ENCODE results near the gene PSMD8.

Gene PSMD8

DNA sequence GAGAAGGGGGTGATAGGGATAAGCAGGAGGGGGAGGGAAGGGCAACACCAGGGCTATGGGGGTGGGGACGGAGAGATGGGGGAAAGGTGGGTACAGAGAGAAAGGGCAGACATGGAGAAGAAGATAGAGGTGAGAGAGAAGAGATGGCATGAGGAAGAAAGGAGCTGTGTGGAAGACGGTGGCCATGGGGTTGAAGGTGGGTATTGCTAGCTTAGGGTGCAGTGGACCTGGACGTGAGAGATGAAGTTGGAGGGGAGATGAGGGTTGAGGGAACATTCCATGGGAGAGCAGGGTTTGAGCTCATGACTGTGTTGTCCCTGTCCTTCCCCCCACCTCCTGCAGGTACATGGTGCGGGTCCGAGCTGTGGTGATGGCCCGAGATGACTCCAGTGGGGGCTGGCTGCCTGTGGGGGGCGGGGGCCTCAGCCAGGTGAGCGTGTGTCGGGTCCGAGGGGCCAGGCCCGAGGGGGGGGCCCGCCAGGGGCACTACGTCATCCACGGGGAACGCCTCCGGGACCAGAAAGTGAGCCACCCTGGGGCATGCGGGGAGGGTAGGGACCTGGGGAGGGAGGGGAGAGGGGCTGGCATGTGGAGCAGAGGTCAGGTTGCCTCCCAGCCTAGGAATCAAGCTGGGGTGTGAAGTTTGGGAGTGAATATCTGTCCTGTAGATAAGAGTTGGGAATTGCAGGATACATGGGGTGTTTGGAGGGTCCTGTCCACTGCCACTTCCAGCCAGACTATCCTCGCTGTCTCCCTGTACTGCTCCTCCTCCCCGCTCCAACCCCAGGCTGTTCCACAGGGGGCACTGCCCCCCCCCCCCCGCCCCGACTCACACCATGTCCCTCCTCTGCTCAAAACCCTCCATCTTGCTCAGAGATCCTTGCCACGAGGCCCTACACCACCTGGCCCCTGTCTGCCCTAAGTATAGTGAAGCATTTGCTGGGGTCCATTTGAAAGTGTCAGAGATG is 15.9 kb downstream of the PSMD8 start:
- Histone ChIP-seq H3K27me3 (ENCODE audit: control insufficient read depth in 5 of 5, insufficient read depth in 4 of 5, low read length in 5 of 5) (peaks cover 6 to 22% (median 14%) of the 10 kb centered on the region in 5 donors), H3K4me1 (ENCODE audit: control insufficient read depth in 5 of 5, insufficient read depth in 5 of 5, low read length in 5 of 5) (peaks cover 0 to 39% (median 36%) of the 10 kb centered on the region in 5 donors), H3K4me3 (ENCODE audit: low read depth in 1 of 5, low read length in 5 of 5) (no peak overlapping the region)

DNA sequence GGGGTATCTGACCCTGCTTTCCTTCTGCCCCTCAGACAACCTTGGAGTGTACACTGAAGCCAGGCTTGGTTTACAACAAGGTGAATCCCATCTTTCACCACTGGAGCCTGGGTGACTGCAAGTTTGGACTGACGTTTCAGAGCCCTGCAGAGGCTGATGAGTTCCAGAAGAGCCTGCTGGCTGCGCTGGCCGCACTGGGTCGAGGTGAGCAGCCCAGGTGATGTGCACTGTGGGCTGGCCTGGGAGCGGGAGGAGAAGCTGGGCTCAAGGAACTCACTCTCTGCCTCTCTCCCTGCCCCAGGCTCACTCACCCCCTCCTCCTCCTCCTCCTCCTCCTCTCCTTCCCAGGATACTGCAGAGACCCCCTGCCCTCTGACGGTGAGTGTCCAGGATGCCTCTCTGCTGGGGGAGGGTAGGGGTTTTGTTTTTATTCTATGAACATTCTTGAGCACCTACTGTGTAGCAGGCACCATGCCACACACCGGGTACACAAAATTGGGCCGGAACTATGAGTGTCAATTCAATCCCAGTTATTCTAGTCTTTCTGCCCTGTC is 17.6 kb downstream of the PSMD8 start:
- Histone ChIP-seq H3K36me3 (ENCODE audit: control insufficient read depth in 5 of 5, insufficient read depth in 5 of 5, low read length in 5 of 5) (no peaks in the 10 kb centered on the region), H3K9ac (ENCODE audit: low read length in 5 of 5) (no peak overlapping the region), H3K4me1 (ENCODE audit: control insufficient read depth in 5 of 5, insufficient read depth in 5 of 5, low read length in 5 of 5) (peaks cover 0 to 26% (median 22%) of the 10 kb centered on the region in 5 donors), H3K27me3 (ENCODE audit: control insufficient read depth in 5 of 5, insufficient read depth in 4 of 5, low read length in 5 of 5) (peaks cover 9 to 36% (median 24%) of the 10 kb centered on the region in 5 donors), H3K9me3 (ENCODE audit: control insufficient read depth in 5 of 5, low read length in 5 of 5) (no peaks in the 10 kb centered on the region), H3K4me3 (ENCODE audit: low read depth in 1 of 5, low read length in 5 of 5) (no peak overlapping the region), H3K27ac (ENCODE audit: low read depth, low read length) (no peak overlapping the region)

More for the DNA sequence above, 15.9 kb downstream of the PSMD8 start:
- no peak overlapping the region for H3K9ac ChIP-seq (ENCODE audit: low read length in 5 of 5)
- peaks cover 0 to 1% (median 0%) of the 10 kb centered on the region in 5 donors for H3K36me3 ChIP-seq (ENCODE audit: control insufficient read depth in 5 of 5, insufficient read depth in 5 of 5, low read length in 5 of 5)
- no peaks in the 10 kb centered on the region for H3K9me3 ChIP-seq (ENCODE audit: control insufficient read depth in 5 of 5, low read length in 5 of 5)
- no peak overlapping the region for H3K27ac ChIP-seq (ENCODE audit: low read depth, low read length)

DNA sequence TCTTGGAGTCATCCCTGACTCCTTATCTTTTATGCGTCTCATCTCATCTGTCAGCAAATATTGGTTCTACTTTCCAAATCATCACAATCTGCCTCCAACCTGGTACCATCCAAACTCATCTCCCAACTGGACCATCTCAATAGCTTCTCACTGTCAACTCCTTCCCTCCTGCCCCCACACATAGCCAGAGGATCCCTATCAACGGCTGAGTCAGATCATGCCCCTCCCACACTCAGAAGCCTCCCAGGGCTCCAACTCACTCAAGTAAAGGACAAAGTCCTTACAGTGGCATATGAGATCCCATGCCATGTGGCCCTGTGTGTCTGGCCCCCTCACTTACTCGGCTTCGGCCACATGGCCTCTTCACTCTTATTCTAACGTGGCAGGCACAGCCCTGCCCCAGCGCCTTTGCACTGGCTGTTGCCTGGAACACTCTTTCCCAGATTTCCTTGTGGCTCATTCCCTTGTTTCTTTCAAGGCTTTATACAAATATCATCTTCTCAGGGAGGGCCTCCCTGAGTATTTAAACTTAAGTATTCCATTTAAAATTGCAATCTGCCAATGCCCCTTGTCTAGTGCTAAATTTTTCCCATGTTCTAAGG is 18.4 kb downstream of the PSMD8 start:
- Histone ChIP-seq H3K27me3 (ENCODE audit: control insufficient read depth in 5 of 5, insufficient read depth in 4 of 5, low read length in 5 of 5) (peaks cover 11 to 40% (median 31%) of the 10 kb centered on the region in 5 donors), H3K27ac (ENCODE audit: low read depth, low read length) (no peak overlapping the region), H3K36me3 (ENCODE audit: control insufficient read depth in 5 of 5, insufficient read depth in 5 of 5, low read length in 5 of 5) (no peaks in the 10 kb centered on the region), H3K4me3 (ENCODE audit: low read depth in 1 of 5, low read length in 5 of 5) (no peak overlapping the region), H3K4me1 (ENCODE audit: control insufficient read depth in 5 of 5, insufficient read depth in 5 of 5, low read length in 5 of 5) (peaks cover 0 to 17% (median 14%) of the 10 kb centered on the region in 5 donors), H3K9me3 (ENCODE audit: control insufficient read depth in 5 of 5, low read length in 5 of 5) (no peaks in the 10 kb centered on the region), H3K9ac (ENCODE audit: low read length in 5 of 5) (no peak overlapping the region)

DNA sequence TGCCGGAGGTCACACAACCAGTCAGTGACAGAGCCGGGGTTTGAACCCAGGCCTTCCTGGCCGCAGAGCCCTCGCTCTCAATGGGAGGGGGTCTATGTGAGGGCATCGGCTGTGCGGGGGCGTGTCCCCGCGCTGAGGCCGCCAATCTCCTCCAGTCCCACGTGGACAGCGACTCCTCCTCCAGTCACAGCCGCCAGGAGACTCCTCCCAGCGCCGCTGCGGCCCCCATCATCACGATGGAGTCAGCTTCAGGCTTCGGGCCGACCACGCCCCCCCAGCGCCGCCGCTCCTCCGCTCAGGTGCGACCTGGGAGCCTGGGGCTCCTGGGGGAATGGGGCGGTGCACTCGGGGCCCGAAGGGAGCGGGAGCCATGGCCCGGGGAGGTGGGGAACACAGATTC is 20.1 kb downstream of the PSMD8 start:
- Histone ChIP-seq H3K9me3 (ENCODE audit: control insufficient read depth in 5 of 5, low read length in 5 of 5) (no peaks in the 10 kb centered on the region), H3K4me1 (ENCODE audit: control insufficient read depth in 5 of 5, insufficient read depth in 5 of 5, low read length in 5 of 5) (peaks cover 0 to 3% (median 0%) of the 10 kb centered on the region in 5 donors), H3K27ac (ENCODE audit: low read depth, low read length) (no peak overlapping the region), H3K27me3 (ENCODE audit: control insufficient read depth in 5 of 5, insufficient read depth in 4 of 5, low read length in 5 of 5) (peaks cover 11 to 47% (median 35%) of the 10 kb centered on the region in 5 donors), H3K4me3 (ENCODE audit: low read depth in 1 of 5, low read length in 5 of 5) (no peak overlapping the region), H3K36me3 (ENCODE audit: control insufficient read depth in 5 of 5, insufficient read depth in 5 of 5, low read length in 5 of 5) (no peaks in the 10 kb centered on the region), H3K9ac (ENCODE audit: low read length in 5 of 5) (no peak overlapping the region)

DNA sequence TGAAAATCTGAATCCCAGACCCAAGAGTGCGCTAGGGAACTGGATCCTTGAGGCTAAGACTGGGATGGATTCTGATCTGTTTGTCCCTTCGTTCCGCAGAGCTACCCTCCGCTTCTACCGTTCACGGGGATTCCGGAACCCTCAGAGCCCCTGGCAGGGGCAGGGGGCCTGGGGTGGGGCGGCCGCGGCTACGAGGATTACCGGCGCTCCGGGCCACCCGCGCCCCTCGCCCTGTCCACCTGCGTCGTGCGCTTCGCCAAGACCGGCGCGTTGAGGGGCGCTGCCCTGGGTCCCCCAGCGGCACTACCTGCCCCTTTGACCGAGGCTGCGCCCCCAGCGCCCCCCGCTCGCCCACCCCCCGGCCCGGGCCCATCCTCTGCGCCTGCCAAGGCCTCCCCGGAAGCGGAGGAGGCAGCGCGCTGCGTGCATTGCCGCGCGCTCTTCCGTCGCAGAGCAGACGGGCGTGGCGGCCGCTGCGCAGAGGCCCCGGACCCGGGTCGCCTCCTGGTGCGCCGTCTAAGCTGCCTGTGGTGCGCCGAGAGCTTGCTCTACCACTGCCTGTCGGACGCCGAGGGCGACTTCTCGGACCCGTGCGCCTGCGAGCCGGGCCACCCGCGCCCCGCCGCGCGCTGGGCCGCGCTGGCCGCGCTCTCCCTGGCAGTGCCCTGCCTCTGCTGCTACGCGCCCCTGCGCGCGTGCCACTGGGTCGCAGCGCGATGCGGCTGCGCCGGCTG is 21.2 kb downstream of the PSMD8 start:
- Histone ChIP-seq H3K9me3 (ENCODE audit: control insufficient read depth in 5 of 5, low read length in 5 of 5) (no peaks in the 10 kb centered on the region), H3K36me3 (ENCODE audit: control insufficient read depth in 5 of 5, insufficient read depth in 5 of 5, low read length in 5 of 5) (no peaks in the 10 kb centered on the region), H3K27ac (ENCODE audit: low read depth, low read length) (no peak overlapping the region), H3K9ac (ENCODE audit: low read length in 5 of 5) (no peak overlapping the region), H3K27me3 (ENCODE audit: control insufficient read depth in 5 of 5, insufficient read depth in 4 of 5, low read length in 5 of 5) (peaks cover 11 to 56% (median 42%) of the 10 kb centered on the region in 5 donors), H3K4me3 (ENCODE audit: low read depth in 1 of 5, low read length in 5 of 5) (no peak overlapping the region), H3K4me1 (ENCODE audit: control insufficient read depth in 5 of 5, insufficient read depth in 5 of 5, low read length in 5 of 5) (peaks cover 0 to 3% (median 0%) of the 10 kb centered on the region in 5 donors)

DNA sequence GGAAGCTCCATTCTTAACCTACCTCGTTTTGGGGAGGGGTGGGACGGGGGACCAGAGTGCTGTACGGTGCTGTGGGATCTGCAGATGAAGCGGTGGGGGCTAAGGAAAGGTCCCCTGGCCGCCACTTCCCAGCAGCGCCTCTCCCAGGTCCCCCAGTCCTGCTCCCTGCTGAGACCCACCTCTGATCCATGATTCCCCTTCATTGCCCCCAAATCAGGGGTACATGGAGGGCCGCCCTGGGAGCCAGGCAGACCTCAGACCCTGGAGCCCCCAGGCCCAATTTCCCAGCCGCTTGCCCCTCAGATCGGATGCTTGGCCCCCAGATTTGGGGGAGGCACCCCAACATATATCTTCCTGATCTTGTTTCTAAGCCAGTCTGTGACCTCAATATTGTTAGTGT is 24.7 kb downstream of the PSMD8 start:
- no peaks in the 10 kb centered on the region for H3K36me3 ChIP-seq (ENCODE audit: control insufficient read depth in 5 of 5, insufficient read depth in 5 of 5, low read length in 5 of 5)
- H3K27me3 ChIP-seq (ENCODE audit: control insufficient read depth in 5 of 5, insufficient read depth in 4 of 5, low read length in 5 of 5) = peaks cover 11 to 54% (median 38%) of the 10 kb centered on the region in 5 donors

DNA sequence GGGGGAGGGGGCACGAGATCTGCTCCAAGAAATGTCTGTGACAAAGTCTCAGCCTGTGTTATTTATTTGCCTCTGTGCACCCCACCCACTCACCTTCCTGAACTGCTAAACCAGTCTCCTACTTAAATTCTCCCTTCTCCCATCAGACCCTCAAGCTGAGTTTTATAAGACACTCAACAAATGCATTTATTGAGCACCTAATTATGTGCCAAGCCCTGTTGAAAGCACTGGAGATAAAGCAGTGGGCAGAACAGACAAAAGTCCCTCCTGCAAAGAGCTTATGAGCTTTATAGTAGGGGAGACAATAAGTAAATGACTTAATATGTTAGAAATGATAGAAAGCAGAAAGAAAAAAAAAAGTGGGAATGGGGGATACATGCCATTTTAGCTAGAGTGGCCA is 25.2 kb downstream of the PSMD8 start:
- peaks cover 8 to 50% (median 33%) of the 10 kb centered on the region in 5 donors for H3K27me3 ChIP-seq (ENCODE audit: control insufficient read depth in 5 of 5, insufficient read depth in 4 of 5, low read length in 5 of 5)
- no peak overlapping the region for H3K4me3 ChIP-seq (ENCODE audit: low read depth in 1 of 5, low read length in 5 of 5)
- H3K9ac ChIP-seq (ENCODE audit: low read length in 5 of 5) = no peak overlapping the region
- peaks cover 0 to 19% (median 12%) of the 10 kb centered on the region in 5 donors for H3K4me1 ChIP-seq (ENCODE audit: control insufficient read depth in 5 of 5, insufficient read depth in 5 of 5, low read length in 5 of 5)
- no peak overlapping the region for H3K27ac ChIP-seq (ENCODE audit: low read depth, low read length)
- H3K36me3 ChIP-seq (ENCODE audit: control insufficient read depth in 5 of 5, insufficient read depth in 5 of 5, low read length in 5 of 5) = no peaks in the 10 kb centered on the region
- H3K9me3 ChIP-seq (ENCODE audit: control insufficient read depth in 5 of 5, low read length in 5 of 5) = no peaks in the 10 kb centered on the region

More for the DNA sequence above, 24.7 kb downstream of the PSMD8 start:
- Histone ChIP-seq H3K9ac (ENCODE audit: low read length in 5 of 5) (no peak overlapping the region), H3K9me3 (ENCODE audit: control insufficient read depth in 5 of 5, low read length in 5 of 5) (no peaks in the 10 kb centered on the region), H3K4me1 (ENCODE audit: control insufficient read depth in 5 of 5, insufficient read depth in 5 of 5, low read length in 5 of 5) (peaks cover 0 to 17% (median 11%) of the 10 kb centered on the region in 5 donors), H3K27ac (ENCODE audit: low read depth, low read length) (no peak overlapping the region), H3K4me3 (ENCODE audit: low read depth in 1 of 5, low read length in 5 of 5) (no peak overlapping the region)

DNA sequence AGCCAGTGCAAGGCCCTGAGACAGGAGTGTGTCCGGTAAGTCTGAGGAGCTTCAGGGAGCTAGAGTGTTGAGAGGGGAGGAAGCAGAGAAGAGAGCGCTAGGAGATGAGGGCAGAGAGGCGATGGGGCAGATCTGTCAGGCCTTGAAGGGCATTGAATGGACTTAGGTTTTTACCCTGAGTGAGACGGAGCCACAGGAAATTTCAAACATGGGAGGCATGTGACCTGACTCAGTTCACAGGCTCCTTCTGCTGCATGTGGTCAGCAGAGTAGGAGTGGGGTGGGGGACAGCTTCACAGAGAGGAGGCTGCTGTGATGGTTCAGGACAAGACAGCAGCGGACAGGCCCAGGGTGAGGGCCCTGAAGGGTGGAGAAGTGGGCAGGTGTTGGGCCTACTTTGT is 26.0 kb downstream of the PSMD8 start:
- H3K36me3 ChIP-seq (ENCODE audit: control insufficient read depth in 5 of 5, insufficient read depth in 5 of 5, low read length in 5 of 5) = peaks cover 0 to 6% (median 4%) of the 10 kb centered on the region in 5 donors

DNA sequence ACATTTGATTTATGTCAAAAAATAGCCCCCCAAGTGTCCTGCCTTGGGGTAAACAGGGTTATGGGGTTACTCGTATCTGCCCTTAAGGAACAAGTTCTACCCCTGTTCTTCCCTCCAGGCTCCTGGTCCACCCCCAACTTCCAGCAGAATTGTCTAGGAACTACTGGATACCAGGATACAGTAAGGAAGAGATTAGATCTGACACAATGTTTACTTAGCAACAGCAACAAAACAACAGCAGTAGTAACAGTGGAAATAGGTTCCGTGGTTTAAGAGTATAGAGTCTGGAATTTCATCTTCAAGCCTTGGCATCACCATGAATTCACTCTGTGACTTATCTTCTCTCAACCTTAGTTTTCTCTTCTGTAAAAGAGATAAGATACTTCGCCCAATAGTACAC is 26.8 kb downstream of the PSMD8 start:
- H3K4me3 ChIP-seq (ENCODE audit: low read depth in 1 of 5, low read length in 5 of 5) = no peak overlapping the region
- H3K36me3 ChIP-seq (ENCODE audit: control insufficient read depth in 5 of 5, insufficient read depth in 5 of 5, low read length in 5 of 5) = peaks cover 0 to 10% (median 5%) of the 10 kb centered on the region in 5 donors
- peaks cover 0 to 16% (median 12%) of the 10 kb centered on the region in 5 donors for H3K4me1 ChIP-seq (ENCODE audit: control insufficient read depth in 5 of 5, insufficient read depth in 5 of 5, low read length in 5 of 5)
- H3K27ac ChIP-seq (ENCODE audit: low read depth, low read length) = no peak overlapping the region
- no peaks in the 10 kb centered on the region for H3K9me3 ChIP-seq (ENCODE audit: control insufficient read depth in 5 of 5, low read length in 5 of 5)
- H3K9ac ChIP-seq (ENCODE audit: low read length in 5 of 5) = no peak overlapping the region
- peaks cover under 1 to 37% (median 27%) of the 10 kb centered on the region in 5 donors for H3K27me3 ChIP-seq (ENCODE audit: control insufficient read depth in 5 of 5, insufficient read depth in 4 of 5, low read length in 5 of 5)

More for the DNA sequence above, 26.0 kb downstream of the PSMD8 start:
- H3K4me3 ChIP-seq (ENCODE audit: low read depth in 1 of 5, low read length in 5 of 5) = no peak overlapping the region
- peaks cover 5 to 42% (median 30%) of the 10 kb centered on the region in 5 donors for H3K27me3 ChIP-seq (ENCODE audit: control insufficient read depth in 5 of 5, insufficient read depth in 4 of 5, low read length in 5 of 5)
- no peak overlapping the region for H3K9ac ChIP-seq (ENCODE audit: low read length in 5 of 5)
- H3K4me1 ChIP-seq (ENCODE audit: control insufficient read depth in 5 of 5, insufficient read depth in 5 of 5, low read length in 5 of 5) = peaks cover 0 to 16% (median 12%) of the 10 kb centered on the region in 5 donors
- H3K9me3 ChIP-seq (ENCODE audit: control insufficient read depth in 5 of 5, low read length in 5 of 5) = no peaks in the 10 kb centered on the region
- no peak overlapping the region for H3K27ac ChIP-seq (ENCODE audit: low read depth, low read length)

All from subcutaneous abdominal adipose tissue (tissue), 5 donors.